Measurements from ENCODE around the gene TOM1.

Gene TOM1

GRCh38 chr22:35307892-35308291 lies 8.2 kb downstream of the TOM1 start:
- Histone ChIP-seq H2AFZ (ENCODE audit: low read length) (no peak overlapping the region), H3K79me2 (ENCODE audit: insufficient read depth, low read length) (peaks cover 14% of the 10 kb centered on the region; the same call in 1 of the 2 replicates), H3K4me3 (ENCODE audit: low read length, poor library complexity, severe bottlenecking) (no peak overlapping the region), H3K36me3 (ENCODE audit: insufficient read depth, low read length) (no peaks in the 10 kb centered on the region), H4K20me1 (ENCODE audit: insufficient read depth, low read length, poor library complexity, severe bottlenecking) (peaks cover 11% of the 10 kb centered on the region), H3K9me3 (ENCODE audit: insufficient read depth, low read depth, low read length) (no peaks in the 10 kb centered on the region), H3K9me2 (replicated peaks; ENCODE audit: low read depth, low read length) (no peaks in the 10 kb centered on the region), H3K27me3 (ENCODE audit: insufficient read depth, low read length, poor library complexity, severe bottlenecking) (no peaks in the 10 kb centered on the region), H3K4me1 (ENCODE audit: insufficient read depth, low read length, poor library complexity, severe bottlenecking) (peaks cover 17% of the 10 kb centered on the region), H3K9ac (ENCODE audit: low read depth, low read length, poor library complexity, severe bottlenecking) (no peak overlapping the region), H3K4me2 (ENCODE audit: low read depth, low read length, poor library complexity, severe bottlenecking) (no peak overlapping the region), H3F3A (ENCODE audit: low read depth) (no peaks in the 10 kb centered on the region)
- TF ChIP-seq EZH2phosphoT487 (IDR thresholded peaks at IDR 0.05; ENCODE audit: borderline replicate concordance) (no peak), CTCF (conservative IDR thresholded peaks at IDR 0.05; ENCODE audit: low read length) (no peak)

- H3K4me2 ChIP-seq (ENCODE audit: low read depth, low read length, poor library complexity, severe bottlenecking), result no peak overlapping the region
- H3F3A ChIP-seq (ENCODE audit: low read depth), result no peaks in the 10 kb centered on the region
- H3K4me3 ChIP-seq (ENCODE audit: low read length, poor library complexity, severe bottlenecking), result no peak overlapping the region
- TF ChIP-seq CTCF (conservative IDR thresholded peaks at IDR 0.05; ENCODE audit: low read length) (no peak), EZH2phosphoT487 (IDR thresholded peaks at IDR 0.05; ENCODE audit: borderline replicate concordance) (no peak)
- H3K9ac ChIP-seq (ENCODE audit: low read depth, low read length, poor library complexity, severe bottlenecking), result no peak overlapping the region
- H2AFZ ChIP-seq (ENCODE audit: low read length), result no peak overlapping the region
- no peaks in the 10 kb centered on the region for H3K27me3 ChIP-seq (ENCODE audit: insufficient read depth, low read length, poor library complexity, severe bottlenecking)
- H3K79me2 ChIP-seq (ENCODE audit: insufficient read depth, low read length), result peaks cover 14% of the 10 kb centered on the region; the same call in 1 of the 2 replicates
- H3K36me3 ChIP-seq (ENCODE audit: insufficient read depth, low read length), result no peaks in the 10 kb centered on the region
- no peaks in the 10 kb centered on the region for H3K9me2 ChIP-seq (replicated peaks; ENCODE audit: low read depth, low read length)
- no peaks in the 10 kb centered on the region for H3K9me3 ChIP-seq (ENCODE audit: insufficient read depth, low read depth, low read length)
- H4K20me1 ChIP-seq (ENCODE audit: insufficient read depth, low read length, poor library complexity, severe bottlenecking), result peaks cover 11% of the 10 kb centered on the region
- H3K4me1 ChIP-seq (ENCODE audit: insufficient read depth, low read length, poor library complexity, severe bottlenecking), result peaks cover 17% of the 10 kb centered on the region
These were observed 8.9 kb downstream of the TOM1 start for GRCh38 chr22:35308480-35309021.

GRCh38 chr22:35310556-35311550 lies 11.2 kb downstream of the TOM1 start:
- Histone ChIP-seq H3K9me3 (ENCODE audit: insufficient read depth, low read depth, low read length) (no peaks in the 10 kb centered on the region), H3K9me2 (replicated peaks; ENCODE audit: low read depth, low read length) (no peaks in the 10 kb centered on the region), H3K4me1 (ENCODE audit: insufficient read depth, low read length, poor library complexity, severe bottlenecking) (peaks cover 17% of the 10 kb centered on the region), H3K79me2 (ENCODE audit: insufficient read depth, low read length) (peaks cover 9% of the 10 kb centered on the region; the same call in 1 of the 2 replicates), H4K20me1 (ENCODE audit: insufficient read depth, low read length, poor library complexity, severe bottlenecking) (peaks cover 8% of the 10 kb centered on the region), H3F3A (ENCODE audit: low read depth) (no peaks in the 10 kb centered on the region), H3K36me3 (ENCODE audit: insufficient read depth, low read length) (no peaks in the 10 kb centered on the region), H3K4me3 (ENCODE audit: low read length, poor library complexity, severe bottlenecking) (no peak overlapping the region), H3K4me2 (ENCODE audit: low read depth, low read length, poor library complexity, severe bottlenecking) (no peak overlapping the region), H2AFZ (ENCODE audit: low read length) (no peak overlapping the region), H3K27me3 (ENCODE audit: insufficient read depth, low read length, poor library complexity, severe bottlenecking) (no peaks in the 10 kb centered on the region), H3K9ac (ENCODE audit: low read depth, low read length, poor library complexity, severe bottlenecking) (no peak overlapping the region)
- no peak for TF ChIP-seq EZH2phosphoT487 (IDR thresholded peaks at IDR 0.05; ENCODE audit: borderline replicate concordance)
- TF ChIP-seq CTCF (conservative IDR thresholded peaks at IDR 0.05; ENCODE audit: low read length), result no peak
